Liver (tissue), 3 donors: ENCODE data around the gene ST6GALNAC3.

Experiments used
- EGR1 ChIP-seq, 2 donors: IDR thresholded peaks; 2 replicates each; pipeline ENCODE4 v1.6.1; 2016 to 2018; ENCODE audit warnings: antibody characterized with exemption in 2 of 2, low read depth in 2 of 2
- GABPA ChIP-seq, 2 donors: IDR thresholded peaks in 1 of 2; conservative IDR thresholded peaks in 1 of 2; 2 replicates each; pipeline ENCODE4 v1.6.1; 2016; ENCODE audit warnings: antibody characterized with exemption in 2 of 2, mild to moderate bottlenecking in 1 of 2, moderate library complexity in 1 of 2
- JUND ChIP-seq, 2 donors: IDR thresholded peaks; 2 replicates each; pipeline ENCODE4 v1.6.1; 2016; ENCODE audit warnings: antibody characterized with exemption in 2 of 2
- MAX ChIP-seq: IDR thresholded peaks from 2 replicates; pipeline ENCODE4 v1.6.1; 2016; ENCODE audit warnings: antibody characterized with exemption
- RAD21 ChIP-seq, 2 donors: IDR thresholded peaks; 2 replicates each; pipeline ENCODE4 v1.6.1; 2016; ENCODE audit warnings: antibody characterized with exemption in 2 of 2, mild to moderate bottlenecking in 2 of 2
- TAF1 ChIP-seq: conservative IDR thresholded peaks from 2 replicates; pipeline ENCODE4 v1.6.1; 2016; ENCODE audit warnings: antibody characterized with exemption, mild to moderate bottlenecking
- TF ChIP-seq, protein P1 (sequence below): fragments of 150-350 bp; IDR thresholded peaks from 2 replicates; pipeline ENCODE4 v1.5.1; 2017; ENCODE audit warnings: improper control_type of control experiment, low read depth, low read length; ENCODE audit not compliant: missing input control
- TF ChIP-seq, protein P2 (sequence below): IDR thresholded peaks from 2 replicates; pipeline ENCODE4 v1.6.1; 2016; ENCODE audit warnings: antibody characterized with exemption
- donor health status: healthy.
- donor health status: healthy.

DNA sequence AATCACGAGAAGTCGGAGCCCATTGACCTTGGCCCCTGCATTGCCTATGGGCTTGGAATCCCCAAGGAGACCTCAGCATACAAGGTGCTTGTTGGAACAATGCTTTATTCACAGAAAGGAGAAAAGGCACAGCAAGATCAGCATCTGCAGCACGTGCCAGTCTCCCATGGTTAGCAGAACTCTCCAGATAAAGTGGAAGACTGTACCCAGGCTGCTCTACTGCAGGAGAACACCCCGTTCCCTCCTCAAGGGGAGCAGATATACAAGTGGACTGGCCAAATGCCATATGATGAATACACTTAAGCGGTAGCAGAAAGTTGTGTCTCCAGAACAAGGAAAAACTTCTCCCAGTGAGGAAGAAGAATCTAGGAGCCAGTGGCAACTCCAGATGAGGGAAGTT is 53.5 kb downstream of the ST6GALNAC3 start:
- TF ChIP-seq, protein P1, sequence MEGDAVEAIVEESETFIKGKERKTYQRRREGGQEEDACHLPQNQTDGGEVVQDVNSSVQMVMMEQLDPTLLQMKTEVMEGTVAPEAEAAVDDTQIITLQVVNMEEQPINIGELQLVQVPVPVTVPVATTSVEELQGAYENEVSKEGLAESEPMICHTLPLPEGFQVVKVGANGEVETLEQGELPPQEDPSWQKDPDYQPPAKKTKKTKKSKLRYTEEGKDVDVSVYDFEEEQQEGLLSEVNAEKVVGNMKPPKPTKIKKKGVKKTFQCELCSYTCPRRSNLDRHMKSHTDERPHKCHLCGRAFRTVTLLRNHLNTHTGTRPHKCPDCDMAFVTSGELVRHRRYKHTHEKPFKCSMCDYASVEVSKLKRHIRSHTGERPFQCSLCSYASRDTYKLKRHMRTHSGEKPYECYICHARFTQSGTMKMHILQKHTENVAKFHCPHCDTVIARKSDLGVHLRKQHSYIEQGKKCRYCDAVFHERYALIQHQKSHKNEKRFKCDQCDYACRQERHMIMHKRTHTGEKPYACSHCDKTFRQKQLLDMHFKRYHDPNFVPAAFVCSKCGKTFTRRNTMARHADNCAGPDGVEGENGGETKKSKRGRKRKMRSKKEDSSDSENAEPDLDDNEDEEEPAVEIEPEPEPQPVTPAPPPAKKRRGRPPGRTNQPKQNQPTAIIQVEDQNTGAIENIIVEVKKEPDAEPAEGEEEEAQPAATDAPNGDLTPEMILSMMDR, result no peak
- TF ChIP-seq TAF1, result no peak
- no peak for TF ChIP-seq JUND (IDR thresholded peaks at IDR 0.05)
- no peak for TF ChIP-seq MAX
- no peak for TF ChIP-seq EGR1 (IDR thresholded peaks at IDR 0.05; ENCODE audit: low read depth in 2 of 2)
- TF ChIP-seq, protein P2, sequence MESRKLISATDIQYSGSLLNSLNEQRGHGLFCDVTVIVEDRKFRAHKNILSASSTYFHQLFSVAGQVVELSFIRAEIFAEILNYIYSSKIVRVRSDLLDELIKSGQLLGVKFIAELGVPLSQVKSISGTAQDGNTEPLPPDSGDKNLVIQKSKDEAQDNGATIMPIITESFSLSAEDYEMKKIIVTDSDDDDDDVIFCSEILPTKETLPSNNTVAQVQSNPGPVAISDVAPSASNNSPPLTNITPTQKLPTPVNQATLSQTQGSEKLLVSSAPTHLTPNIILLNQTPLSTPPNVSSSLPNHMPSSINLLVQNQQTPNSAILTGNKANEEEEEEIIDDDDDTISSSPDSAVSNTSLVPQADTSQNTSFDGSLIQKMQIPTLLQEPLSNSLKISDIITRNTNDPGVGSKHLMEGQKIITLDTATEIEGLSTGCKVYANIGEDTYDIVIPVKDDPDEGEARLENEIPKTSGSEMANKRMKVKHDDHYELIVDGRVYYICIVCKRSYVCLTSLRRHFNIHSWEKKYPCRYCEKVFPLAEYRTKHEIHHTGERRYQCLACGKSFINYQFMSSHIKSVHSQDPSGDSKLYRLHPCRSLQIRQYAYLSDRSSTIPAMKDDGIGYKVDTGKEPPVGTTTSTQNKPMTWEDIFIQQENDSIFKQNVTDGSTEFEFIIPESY, result no peak
- TF ChIP-seq GABPA (IDR thresholded peaks at IDR 0.05 in 1 of 2, conservative IDR thresholded peaks at IDR 0.05 in 1 of 2), result no peak
- no peak for TF ChIP-seq RAD21 (IDR thresholded peaks at IDR 0.05)
